PC-9 (cell line): ENCODE measurements around the gene ARHGAP5. TPM values are rescaled to one million over a fixed set of nuclear protein-coding genes. Genes with fewer than 3 reads are reported as not detected.
A peak's percentile ranks its signal among the peaks of the same experiment; 100 is the strongest.
"Not testable (repeated sequence)": the region's sequence is repeated elsewhere in the genome, so short reads cannot be mapped to it uniquely, and the experiment has no call there.

Experiments
- BruUV-seq: library from RNA; stranded (reverse); fragments of 400-500 nt; replicated peaks from 2 replicates; lab custom pipeline; 2021; lab: Mats Ljungman, UMichigan
- CTCF ChIA-PET: fragments of 300-600 bp; sonication (Branson Sonifier 250); formaldehyde crosslinking; loops from one replicate; lab custom pipeline; 2022; ENCODE audit warnings: antibody characterized with exemption; lab: Charles Lee
- POLR2A ChIA-PET: fragments of 300-600 bp; sonication (Branson Sonifier 250); formaldehyde crosslinking; loops from one replicate; lab custom pipeline; 2022; ENCODE audit warnings: antibody characterized with exemption; ENCODE audit not compliant: unreplicated experiment; lab: Charles Lee
- DNase-seq, 2 experiments: peaks; one replicate each; pipeline versions ENCODE4 v3.0.0 to v3.0.0-alpha.2; 2015 to 2022; ENCODE audit warnings: mixed read lengths in 1 of 2
- H2AFZ ChIP-seq: fragments of 200-600 bp; sonication (generic); 2 replicates; pipeline ENCODE4 v1.8.1; 2017; ENCODE audit warnings: antibody characterized with exemption
- H3F3A ChIP-seq: fragments of 200-600 bp; sonication (generic); 2 replicates; pipeline ENCODE4 v1.8.1; 2017; ENCODE audit warnings: antibody characterized with exemption, mild to moderate bottlenecking, low read depth; ENCODE audit not compliant: insufficient read depth
- H3K27ac ChIP-seq: fragments of 200-600 bp; sonication (generic); 2 replicates; pipeline ENCODE4 v1.6.1; 2016; ENCODE audit warnings: mixed run types
- H3K27me3 ChIP-seq: fragments of 200-600 bp; sonication (generic); 2 replicates; pipeline ENCODE4 v1.6.1; 2016; ENCODE audit warnings: low read depth, mixed run types; ENCODE audit not compliant: insufficient read depth
- H3K36me3 ChIP-seq: fragments of 200-600 bp; sonication (generic); 2 replicates; pipeline ENCODE4 v1.6.1; 2016; ENCODE audit warnings: low read depth, mixed run types
- H3K4me1 ChIP-seq: fragments of 200-600 bp; sonication (generic); replicated peaks from 2 replicates; pipeline ENCODE4 v1.6.1; 2016; ENCODE audit warnings: mixed run types; ENCODE audit not compliant: insufficient read depth
- H3K4me2 ChIP-seq: fragments of 200-600 bp; sonication (generic); 2 replicates; pipeline ENCODE4 v1.6.1; 2017; ENCODE audit warnings: mixed run types
- H3K4me3 ChIP-seq: fragments of 200-600 bp; sonication (generic); 2 replicates; pipeline ENCODE4 v1.6.1; 2016; ENCODE audit warnings: mixed run types
- H3K79me2 ChIP-seq: fragments of 200-600 bp; sonication (generic); 2 replicates; pipeline ENCODE4 v1.6.1; 2017; ENCODE audit warnings: low read depth, mixed run types
- H3K9me2 ChIP-seq: fragments of 200-600 bp; sonication (generic); 2 replicates; pipeline ENCODE4 v1.8.1; 2017; ENCODE audit warnings: mild to moderate bottlenecking; ENCODE audit not compliant: insufficient read depth
- H3K9me3 ChIP-seq: fragments of 200-600 bp; sonication (generic); 2 replicates; pipeline ENCODE4 v1.8.1; 2016; ENCODE audit warnings: low read depth; ENCODE audit not compliant: insufficient read depth
- H4K20me1 ChIP-seq: fragments of 200-600 bp; sonication (generic); 2 replicates; pipeline ENCODE4 v1.8.1; 2017; ENCODE audit not compliant: insufficient read depth
- CTCF ChIP-seq: fragments of 200-600 bp; sonication (generic); conservative IDR thresholded peaks from 2 replicates; pipeline ENCODE4 v1.6.1; 2017; ENCODE audit warnings: mixed run types, antibody characterized with exemption, mild to moderate bottlenecking, moderate library complexity
- EZH2 ChIP-seq: fragments of 200-600 bp; sonication (generic); IDR thresholded peaks from 2 replicates; pipeline ENCODE4 v1.8.0; 2017; ENCODE audit warnings: antibody characterized with exemption, low read depth
- intact Hi-C: fragments of 100-400 bp; cut with micrococcal nuclease; formaldehyde crosslinking; loops from one replicate; pipeline ENCODE4 v1.10.0; 2022; ENCODE audit not compliant: unreplicated experiment
- total RNA-seq: library from RNA; stranded (reverse); gene quantifications from 2 replicates; pipeline ENCODE4 v1.2.3, GENCODE V29; 2021

Gene ARHGAP5
- total RNA-seq, 1 experiment from 2014 or later, result 58.6 TPM

- Histone ChIP-seq H3K9me3 (peaks cover 3% of the 10 kb centered on the region), H3K4me2 (no peak overlapping the region), H3K36me3 (peaks cover 9% of the 10 kb centered on the region), H3K9me2 (no peaks in the 10 kb centered on the region), H3K27ac (no peak overlapping the region), H4K20me1 (no peaks in the 10 kb centered on the region), H2AFZ (no peak overlapping the region), H3K79me2 (peaks cover 36% of the 10 kb centered on the region), H3F3A (no peaks in the 10 kb centered on the region), H3K4me1 (0 out of 2 replicates have a peak, but pooled peaks cover 4% of the 10 kb centered on the region), H3K4me3 (no peak overlapping the region), H3K27me3 (no peaks in the 10 kb centered on the region)
- intact Hi-C loops, result no loop called here
- POLR2A ChIA-PET, result no interaction called here
- BruUV-seq, result no TSS peak
- CTCF ChIA-PET, result no interaction called here
- TF ChIP-seq CTCF (no peak), EZH2 (no peak)
- DNase-seq, result no peak
Measured at GRCh38 chr14:32129124-32129523, 52.0 kb downstream of the ARHGAP5 start.

GRCh38 chr14:32131689-32132088 lies 54.6 kb downstream of the ARHGAP5 start:
- H3F3A ChIP-seq, H3K36me3 ChIP-seq, DNase-seq, H3K4me3 ChIP-seq, H3K9me2 ChIP-seq, H3K4me2 ChIP-seq, H3K9me3 ChIP-seq, CTCF ChIA-PET, H3K27ac ChIP-seq, H2AFZ ChIP-seq, H3K27me3 ChIP-seq, H4K20me1 ChIP-seq, BruUV-seq, H3K4me1 ChIP-seq, POLR2A ChIA-PET: not testable (repeated sequence)
- intact Hi-C loops, result loop anchor here (5.0 kb wide), 1 partner anchor 54 kb away; the partner anchor contains the start of gene ARHGAP5
- peaks cover 22% of the 10 kb centered on the region; the same call in 1 of the 2 replicates for H3K79me2 ChIP-seq

- H4K20me1 ChIP-seq, result no peaks in the 10 kb centered on the region
- H3K27me3 ChIP-seq, result no peaks in the 10 kb centered on the region
- BruUV-seq, result no TSS peak
- ChIA-PET POLR2A (no interaction called here), CTCF (no interaction called here)
- 0 out of 2 replicates have a peak, but pooled peaks cover 4% of the 10 kb centered on the region for H3K4me1 ChIP-seq
- no peak overlapping the region for H3K27ac ChIP-seq
- no peaks in the 10 kb centered on the region; the same call in 1 of the 2 replicates for H3F3A ChIP-seq
- peak in 1 of 2 experiments; percentile 77 for DNase-seq
- intact Hi-C loops, result loop anchor here (5.0 kb wide), 1 partner anchor 57 kb away; the partner anchor contains the start of gene ARHGAP5
- no peak overlapping the region for H3K4me2 ChIP-seq
- peaks cover 19% of the 10 kb centered on the region; the same call in 1 of the 2 replicates for H3K36me3 ChIP-seq
- H3K4me3 ChIP-seq, result no peak overlapping the region
- H3K79me2 ChIP-seq, result peaks cover 29% of the 10 kb centered on the region; the same call in 1 of the 2 replicates
- TF ChIP-seq CTCF (no peak), EZH2 (no peak)
- no peaks in the 10 kb centered on the region for H3K9me2 ChIP-seq
- H3K9me3 ChIP-seq, result no peaks in the 10 kb centered on the region
- H2AFZ ChIP-seq, result no peak overlapping the region
Measured at GRCh38 chr14:32134448-32135097, 57.5 kb downstream of the ARHGAP5 start.
